Thyroid gland (tissue), 4 donors: ENCODE measurements around the gene GPRIN3.

Experiments used
- POLR2A ChIP-seq, 2 donors: fragments of 450-650 bp; IDR thresholded peaks; one replicate each; pipeline ENCODE4 v1.6.1; 2017; ENCODE audit warnings: antibody characterized with exemption in 2 of 2, mild to moderate bottlenecking in 2 of 2, moderate library complexity in 1 of 2
- TF ChIP-seq, protein P1 (sequence below), 6 experiments: fragments of 200-600 bp in 3 of 6; fragments of 450-650 bp in 3 of 6; sonication (generic) in 3 of 6; IDR thresholded peaks; one replicate each; pipeline ENCODE4 v1.5.1; 2016 to 2019; ENCODE audit warnings: antibody characterized with exemption in 6 of 6, mild to moderate bottlenecking in 2 of 6, inconsistent platforms in 1 of 6, moderate library complexity in 1 of 6

DNA sequence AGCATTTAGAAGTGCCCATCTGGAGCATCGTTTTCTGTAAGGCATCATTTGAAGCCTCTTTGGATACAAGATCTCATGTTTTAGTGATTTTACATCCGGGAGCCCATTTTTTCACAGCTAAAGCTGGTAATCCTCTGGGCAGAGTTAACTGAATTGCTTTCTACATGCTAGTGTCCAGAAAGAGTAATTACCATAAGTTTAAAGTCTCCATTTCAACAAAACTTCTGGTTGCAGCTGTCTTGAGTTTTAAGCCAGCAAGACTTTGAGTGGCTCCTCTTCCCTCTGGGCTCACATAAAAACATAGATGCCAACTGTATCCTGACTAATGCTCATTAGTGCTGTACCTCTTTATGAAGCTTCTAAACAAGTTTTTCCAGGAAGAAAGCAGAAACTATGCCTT is 65.4 kb downstream of the GPRIN3 start:
- TF ChIP-seq, protein P1, sequence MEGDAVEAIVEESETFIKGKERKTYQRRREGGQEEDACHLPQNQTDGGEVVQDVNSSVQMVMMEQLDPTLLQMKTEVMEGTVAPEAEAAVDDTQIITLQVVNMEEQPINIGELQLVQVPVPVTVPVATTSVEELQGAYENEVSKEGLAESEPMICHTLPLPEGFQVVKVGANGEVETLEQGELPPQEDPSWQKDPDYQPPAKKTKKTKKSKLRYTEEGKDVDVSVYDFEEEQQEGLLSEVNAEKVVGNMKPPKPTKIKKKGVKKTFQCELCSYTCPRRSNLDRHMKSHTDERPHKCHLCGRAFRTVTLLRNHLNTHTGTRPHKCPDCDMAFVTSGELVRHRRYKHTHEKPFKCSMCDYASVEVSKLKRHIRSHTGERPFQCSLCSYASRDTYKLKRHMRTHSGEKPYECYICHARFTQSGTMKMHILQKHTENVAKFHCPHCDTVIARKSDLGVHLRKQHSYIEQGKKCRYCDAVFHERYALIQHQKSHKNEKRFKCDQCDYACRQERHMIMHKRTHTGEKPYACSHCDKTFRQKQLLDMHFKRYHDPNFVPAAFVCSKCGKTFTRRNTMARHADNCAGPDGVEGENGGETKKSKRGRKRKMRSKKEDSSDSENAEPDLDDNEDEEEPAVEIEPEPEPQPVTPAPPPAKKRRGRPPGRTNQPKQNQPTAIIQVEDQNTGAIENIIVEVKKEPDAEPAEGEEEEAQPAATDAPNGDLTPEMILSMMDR (IDR thresholded peaks at IDR 0.05) = no peak
- TF ChIP-seq POLR2A (IDR thresholded peaks at IDR 0.05) = no peak
